ENCODE results near the gene PIP5K1C.

- TF ChIP-seq CTCF (conservative IDR thresholded peaks at IDR 0.05) (no peak), EZH2 (IDR thresholded peaks at IDR 0.05; ENCODE audit: low read depth) (no peak)
These were observed 58.6 kb downstream of the PIP5K1C start for GRCh38 chr19:3641515-3642269.
